Activated CD8-positive, alpha-beta memory T cell treated with anti-CD3 and anti-CD28 coated beads, Interleukin-2, amount 50 U/mL, for 24 hours (primary cell): Measurements from ENCODE around the gene GALNT17.

Source experiments
- DNase-seq: peaks from one replicate; pipeline ENCODE4 v3.0.0-alpha.2; 2020; ENCODE audit errors: extremely low read depth

GALNT17 gene

GRCh38 chr7:71497256-71497946, 365.5 kb downstream of the GALNT17 start:
- DNase-seq: no peak

- DNase-seq: no peak
These were observed 366.4 kb downstream of the GALNT17 start for GRCh38 chr7:71498381-71498780.

GRCh38 chr7:71504697-71505441, 372.9 kb downstream of the GALNT17 start:
- no peak for DNase-seq

- DNase-seq: no peak
These were observed 374.9 kb downstream of the GALNT17 start for GRCh38 chr7:71506822-71507221.

GRCh38 chr7:71507680-71508602, 376.0 kb downstream of the GALNT17 start:
- no peak for DNase-seq

- DNase-seq: no peak
These were observed 377.4 kb downstream of the GALNT17 start for GRCh38 chr7:71509381-71509780.

GRCh38 chr7:71511361-71511807, 379.4 kb downstream of the GALNT17 start:
- no peak for DNase-seq

- no peak for DNase-seq
These were observed 386.2 kb downstream of the GALNT17 start for GRCh38 chr7:71517940-71518699.

- no peak for DNase-seq
These were observed 386.9 kb downstream of the GALNT17 start for GRCh38 chr7:71518880-71519279.

GRCh38 chr7:71521506-71521905, 389.6 kb downstream of the GALNT17 start:
- DNase-seq: no peak

- DNase-seq: no peak
These were observed 394.2 kb downstream of the GALNT17 start for GRCh38 chr7:71526106-71526505.

- no peak for DNase-seq
These were observed 395.3 kb downstream of the GALNT17 start for GRCh38 chr7:71527213-71527612.

GRCh38 chr7:71535616-71536015, 403.7 kb downstream of the GALNT17 start:
- DNase-seq: no peak

GRCh38 chr7:71538210-71538609, 406.3 kb downstream of the GALNT17 start:
- DNase-seq: no peak

GRCh38 chr7:71539615-71540014, 407.7 kb downstream of the GALNT17 start:
- no peak for DNase-seq

GRCh38 chr7:71541707-71542353, 409.9 kb downstream of the GALNT17 start:
- no peak for DNase-seq

- DNase-seq: no peak
These were observed 411.5 kb downstream of the GALNT17 start for GRCh38 chr7:71543396-71543795.

- no peak for DNase-seq
These were observed 412.9 kb downstream of the GALNT17 start for GRCh38 chr7:71544816-71545215.

- DNase-seq: no peak
These were observed 415.5 kb downstream of the GALNT17 start for GRCh38 chr7:71547426-71547825.

GRCh38 chr7:71548746-71549145, 416.8 kb downstream of the GALNT17 start:
- DNase-seq: no peak

- no peak for DNase-seq
These were observed 421.4 kb downstream of the GALNT17 start for GRCh38 chr7:71553306-71553705.
